GM18517 (cell line): Measurements from ENCODE around the gene GRIN2A.

Experiments used
- ATAC-seq: cut with Tn5 transposase; IDR thresholded peaks from one replicate; pipeline ENCODE4 v1.9.1; 2021; ENCODE audit warnings: mild to moderate bottlenecking, moderate library complexity; ENCODE audit not compliant: unreplicated experiment

GRIN2A gene

DNA sequence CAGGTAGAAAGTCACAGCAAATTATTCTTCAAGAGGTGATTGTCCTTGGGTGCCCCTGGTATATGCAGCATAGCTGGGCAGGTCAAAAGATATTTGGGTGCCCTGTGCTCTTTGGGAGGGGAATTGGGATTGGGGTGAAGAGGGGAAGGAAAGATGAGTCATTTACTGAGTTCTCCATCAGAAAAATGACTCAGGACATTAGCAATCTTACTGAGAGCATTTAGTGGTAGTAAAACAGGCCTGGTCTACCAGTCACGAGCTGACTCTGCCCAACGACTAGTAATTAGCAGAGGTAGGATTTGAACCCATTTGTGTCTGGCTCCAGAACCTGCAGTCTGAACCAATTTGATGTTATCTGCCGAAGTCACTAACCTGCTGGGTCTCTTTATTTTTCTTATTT is 6.0 kb upstream of the GRIN2A start:
- no peak for ATAC-seq

- ATAC-seq: no peak
Measured at GRCh38 chr16:10181196-10182162, 749 bp downstream of the GRIN2A start.

DNA sequence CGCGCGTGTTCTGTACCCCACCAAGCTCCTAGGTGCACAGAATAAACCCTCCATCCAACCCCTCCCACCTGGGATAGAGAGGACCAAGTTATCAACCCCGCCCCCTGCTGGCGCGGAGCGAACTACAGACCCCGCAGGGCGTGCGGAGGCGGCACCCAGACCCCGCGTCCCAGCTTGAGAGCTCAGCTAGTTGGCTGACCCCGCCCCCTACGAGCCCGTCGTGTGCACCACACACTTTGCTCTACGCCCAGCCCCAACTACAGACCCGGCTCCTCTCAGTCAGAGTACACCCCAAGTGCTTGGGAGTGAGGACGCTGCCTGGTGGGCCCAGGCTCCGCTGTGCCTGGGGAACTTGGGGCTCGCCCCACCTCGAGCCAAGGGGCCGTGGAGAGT is 1.5 kb downstream of the GRIN2A start:
- no peak for ATAC-seq

- ATAC-seq: no peak
Measured at GRCh38 chr16:10180042-10180770, 2.0 kb downstream of the GRIN2A start.

GRCh38 chr16:10178526-10178925 is 3.7 kb downstream of the GRIN2A start:
- ATAC-seq: no peak

GRCh38 chr16:10178080-10178479 is 4.1 kb downstream of the GRIN2A start:
- ATAC-seq: no peak

DNA sequence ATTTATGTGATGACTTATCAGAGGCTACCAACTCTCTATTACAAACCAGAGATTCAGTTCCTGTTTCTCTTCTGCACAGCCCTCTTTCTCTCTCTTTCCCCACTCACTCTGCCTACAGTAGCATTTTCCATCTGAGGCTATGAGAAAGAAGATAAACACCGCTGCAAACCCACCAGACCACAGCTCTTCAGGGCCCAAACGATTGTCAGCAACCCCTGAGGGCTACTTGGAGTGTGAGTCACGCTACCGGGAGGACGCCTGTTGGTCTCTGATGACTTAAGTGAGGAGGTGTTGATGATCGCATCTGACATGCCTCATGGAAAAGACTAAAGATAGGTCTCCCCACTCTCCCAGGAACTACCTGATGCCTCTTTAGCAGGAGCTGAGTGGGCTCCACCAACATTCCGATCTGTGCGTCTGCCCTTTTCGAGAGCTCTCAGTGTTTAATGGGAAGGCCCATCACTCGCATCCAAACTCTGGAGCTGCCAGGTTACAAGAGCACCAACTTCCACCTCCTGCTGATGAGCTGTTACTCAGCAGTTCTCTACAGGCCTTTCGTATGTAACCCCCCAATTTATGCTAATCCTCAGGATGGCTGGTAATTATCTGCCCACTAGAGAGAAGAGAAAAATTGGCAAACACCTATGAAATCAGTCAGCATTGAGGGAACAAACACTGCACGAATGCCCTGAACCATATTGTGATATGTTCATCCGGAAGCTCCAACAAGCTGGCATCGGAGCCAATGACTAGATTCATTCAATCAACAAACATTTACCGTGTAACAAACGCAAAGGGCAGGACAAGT is 9.2 kb downstream of the GRIN2A start:
- no peak for ATAC-seq

DNA sequence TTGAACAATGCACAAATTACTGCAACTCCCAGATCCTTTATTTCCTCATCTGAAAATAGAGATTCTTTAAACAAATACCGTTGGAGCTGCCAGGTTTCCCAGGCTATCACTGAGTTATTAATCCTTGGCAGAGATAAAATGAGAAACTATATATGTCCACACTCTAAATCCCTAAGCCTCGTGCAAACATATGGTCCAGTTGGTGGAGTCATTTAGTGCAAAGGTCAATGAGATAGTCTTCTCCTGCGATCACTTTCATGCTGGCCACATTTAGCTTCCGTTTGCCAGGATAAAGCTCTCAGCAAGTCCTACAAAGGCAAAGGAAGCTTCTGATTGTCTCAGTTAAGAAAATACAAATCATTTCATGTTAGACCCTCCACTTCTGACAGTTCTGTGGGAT is 11.0 kb downstream of the GRIN2A start:
- no peak for ATAC-seq

- ATAC-seq: no peak
Measured at GRCh38 chr16:10169904-10170410, 12.3 kb downstream of the GRIN2A start.

DNA sequence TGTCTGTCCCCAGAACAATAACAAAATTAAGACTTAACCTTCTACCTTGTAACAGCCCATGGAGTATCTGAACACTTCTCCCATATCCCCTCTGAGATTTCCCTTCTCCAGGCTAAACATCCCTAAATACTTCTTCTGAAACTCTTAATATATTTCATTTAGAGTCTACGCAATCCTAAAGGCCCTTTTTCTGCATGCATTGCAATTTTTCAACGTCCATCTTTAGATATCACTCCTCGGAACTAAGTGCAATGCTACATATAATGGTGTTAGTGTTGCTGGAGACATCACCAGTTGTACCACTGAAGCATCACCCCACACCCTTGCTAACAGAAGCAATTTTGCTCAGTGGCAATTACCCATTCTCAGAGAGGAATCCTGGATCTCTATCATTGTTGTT is 13.2 kb downstream of the GRIN2A start:
- no peak for ATAC-seq

DNA sequence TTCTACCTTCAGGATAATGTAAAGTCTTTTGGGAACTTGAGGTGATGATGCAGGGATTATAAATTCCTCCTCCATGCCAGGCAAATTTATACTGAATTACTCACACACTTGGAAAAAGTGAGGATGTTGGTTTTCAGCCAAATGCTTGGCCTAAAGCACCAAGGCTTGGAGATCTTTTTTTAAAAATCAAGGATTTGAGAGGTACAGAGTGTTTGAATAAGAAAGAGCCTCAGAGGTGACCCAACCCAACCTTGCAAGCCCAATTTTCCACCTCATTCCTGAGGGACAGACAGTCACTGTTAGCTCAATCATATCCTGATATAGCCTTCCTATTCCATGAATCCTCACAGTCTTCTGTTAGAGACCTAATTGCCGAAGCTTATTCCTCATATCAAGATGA is 14.0 kb downstream of the GRIN2A start:
- no peak for ATAC-seq

DNA sequence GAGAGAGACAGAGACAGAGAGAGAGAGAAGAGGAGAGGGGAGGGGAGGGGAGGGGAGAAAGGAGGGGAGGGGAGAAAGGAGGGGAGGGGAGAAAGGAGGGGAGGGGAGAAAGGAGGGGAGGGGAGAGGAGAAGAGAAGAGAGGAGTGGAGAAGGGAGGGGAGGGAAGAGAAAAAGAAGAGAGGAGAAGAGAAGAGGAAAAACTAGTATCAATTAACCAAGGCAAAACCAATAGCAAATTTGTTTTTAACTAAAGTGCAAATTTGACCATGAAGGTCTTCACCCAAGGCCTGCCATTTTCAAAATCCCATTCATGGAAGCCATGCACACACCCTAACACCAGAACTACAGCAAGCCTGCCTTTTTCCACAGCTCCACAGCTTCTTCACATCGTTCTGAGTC is 16.6 kb downstream of the GRIN2A start:
- no peak for ATAC-seq

DNA sequence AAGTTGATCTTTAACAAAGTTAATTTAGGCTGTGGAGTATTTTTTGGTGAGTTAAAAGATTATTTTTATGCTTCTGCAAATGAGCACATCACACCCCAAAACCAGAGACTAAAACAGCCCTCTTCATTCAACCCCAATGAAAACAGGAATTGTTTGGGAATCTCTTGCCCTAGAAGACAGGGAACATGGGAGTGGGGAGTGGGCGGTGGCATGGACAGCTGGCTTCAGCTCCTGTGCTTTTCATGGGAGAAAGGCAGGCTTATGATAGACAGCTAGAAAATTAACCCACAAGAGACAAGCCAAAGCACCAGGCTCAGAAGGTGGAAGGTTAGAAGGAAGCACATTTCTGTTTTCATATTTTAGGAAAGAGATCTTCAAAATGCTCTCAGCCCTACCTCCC is 19.2 kb downstream of the GRIN2A start:
- ATAC-seq: no peak

DNA sequence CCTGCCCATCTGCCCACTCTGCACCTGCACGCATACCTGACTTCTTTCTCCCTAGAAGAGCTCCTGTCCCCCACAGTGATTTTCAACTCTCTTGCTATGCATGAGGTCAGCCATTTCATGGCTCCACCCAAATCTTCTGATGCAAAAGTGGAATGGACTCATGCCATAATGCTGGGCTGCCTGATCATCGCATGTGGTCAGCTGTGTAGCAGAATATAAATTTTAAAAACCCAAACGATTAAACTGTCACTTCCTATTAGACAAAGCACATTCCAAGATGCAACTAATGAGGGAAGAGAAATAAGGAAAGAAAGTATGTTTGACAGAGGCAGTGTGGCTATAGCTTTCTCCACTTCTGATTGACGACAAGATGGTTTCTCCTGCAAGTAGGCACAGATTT is 26.1 kb downstream of the GRIN2A start:
- no peak for ATAC-seq

DNA sequence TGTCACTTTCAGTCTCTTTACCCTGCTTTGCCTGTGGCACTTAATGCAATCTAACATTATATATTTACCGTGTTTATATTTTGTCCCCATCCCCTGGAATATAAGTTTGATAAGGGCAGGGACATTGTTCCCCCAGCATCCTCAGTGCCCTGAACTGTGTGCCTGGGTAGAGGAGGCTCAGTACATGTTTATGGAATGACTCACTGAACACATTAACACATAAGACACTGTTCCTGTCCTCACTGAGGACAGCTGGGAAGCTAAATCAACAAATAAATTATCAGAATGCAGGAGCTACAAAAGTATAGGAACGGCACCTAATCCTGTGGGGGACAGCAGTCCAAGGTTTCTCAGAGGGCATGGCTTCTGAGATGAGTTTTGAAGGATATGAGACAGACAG is 27.8 kb downstream of the GRIN2A start:
- no peak for ATAC-seq

- ATAC-seq: no peak
Measured at GRCh38 chr16:10153985-10154384, 28.2 kb downstream of the GRIN2A start.

GRCh38 chr16:10151718-10152117 is 30.5 kb downstream of the GRIN2A start:
- ATAC-seq: no peak

GRCh38 chr16:10150906-10151305 is 31.3 kb downstream of the GRIN2A start:
- no peak for ATAC-seq

- no peak for ATAC-seq
Measured at GRCh38 chr16:10145542-10146035, 36.6 kb downstream of the GRIN2A start.

GRCh38 chr16:10141671-10142070 is 40.6 kb downstream of the GRIN2A start:
- no peak for ATAC-seq

DNA sequence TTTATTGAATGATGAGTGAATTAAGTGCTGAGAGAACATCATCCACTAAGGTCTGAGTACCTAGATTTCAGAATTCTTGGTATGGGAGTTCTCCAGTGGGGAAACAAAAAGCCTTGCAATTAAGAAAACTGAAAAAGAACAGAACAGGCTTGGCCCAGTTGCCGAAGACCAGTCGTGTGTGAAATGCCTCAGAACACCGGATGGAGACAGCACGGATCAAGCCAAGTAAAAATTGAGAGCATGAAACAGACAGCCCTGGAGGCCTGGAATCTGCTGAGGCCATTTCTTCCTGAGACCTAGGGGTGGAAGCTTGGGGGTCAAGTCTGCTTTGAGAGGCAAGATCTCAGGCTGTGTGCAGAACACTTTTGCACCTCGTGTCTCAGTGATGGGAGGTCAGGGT is 43.3 kb downstream of the GRIN2A start:
- ATAC-seq: no peak
